ENCODE measurements around the gene NFIC.

Gene NFIC

GRCh38 chr19:3351702-3352447, 14.5 kb upstream of the NFIC start:
- H3K4me1 ChIP-seq (ENCODE audit: low read length), result no peaks in the 10 kb centered on the region
- H3K27me3 ChIP-seq (replicated peaks; ENCODE audit: insufficient read depth, low read length), result peaks cover 93% of the 10 kb centered on the region
- H3K4me2 ChIP-seq (ENCODE audit: low read depth, low read length), result no peak overlapping the region
- H3K4me3 ChIP-seq (ENCODE audit: low read length), result no peak overlapping the region
- no peak overlapping the region for H3K27ac ChIP-seq (ENCODE audit: low read length)
- H3K9ac ChIP-seq (ENCODE audit: low read length), result no peak overlapping the region
- no peaks in the 10 kb centered on the region for H3K9me2 ChIP-seq (replicated peaks; ENCODE audit: insufficient read depth, low read length)
- no peak for DNase-seq
- no peaks in the 10 kb centered on the region for H4K20me1 ChIP-seq (ENCODE audit: insufficient read depth, low read length)
- TF ChIP-seq EZH2 (optimal IDR thresholded peaks at IDR 0.05; ENCODE audit: low read depth, low read length) (no peak), CTCF (IDR thresholded peaks at IDR 0.05; ENCODE audit: low read length) (no peak), EZH2phosphoT487 (IDR thresholded peaks at IDR 0.05; ENCODE audit: low read length) (no peak)
- no peak overlapping the region for H2AFZ ChIP-seq (ENCODE audit: low read length)
- H3F3A ChIP-seq (ENCODE audit: insufficient read depth, low read length), result no peaks in the 10 kb centered on the region
- no peaks in the 10 kb centered on the region for H3K36me3 ChIP-seq (replicated peaks; ENCODE audit: insufficient read depth, low read length)
- H3K9me3 ChIP-seq (replicated peaks; ENCODE audit: insufficient read depth, low read length), result no peaks in the 10 kb centered on the region
- H3K79me2 ChIP-seq (ENCODE audit: low read length), result no peaks in the 10 kb centered on the region

GRCh38 chr19:3353493-3353892, 12.9 kb upstream of the NFIC start:
- DNase-seq, result no peak
- Histone ChIP-seq H3K9me2 (replicated peaks; ENCODE audit: insufficient read depth, low read length) (no peaks in the 10 kb centered on the region), H3K36me3 (replicated peaks; ENCODE audit: insufficient read depth, low read length) (no peaks in the 10 kb centered on the region), H3K9me3 (replicated peaks; ENCODE audit: insufficient read depth, low read length) (no peaks in the 10 kb centered on the region), H3F3A (ENCODE audit: insufficient read depth, low read length) (no peaks in the 10 kb centered on the region), H3K27ac (ENCODE audit: low read length) (no peak overlapping the region), H3K4me1 (ENCODE audit: low read length) (no peaks in the 10 kb centered on the region), H3K27me3 (replicated peaks; ENCODE audit: insufficient read depth, low read length) (peaks cover 93% of the 10 kb centered on the region), H4K20me1 (ENCODE audit: insufficient read depth, low read length) (no peaks in the 10 kb centered on the region), H3K4me2 (ENCODE audit: low read depth, low read length) (no peak overlapping the region), H3K4me3 (ENCODE audit: low read length) (no peak overlapping the region), H2AFZ (ENCODE audit: low read length) (no peak overlapping the region), H3K9ac (ENCODE audit: low read length) (no peak overlapping the region), H3K79me2 (ENCODE audit: low read length) (no peaks in the 10 kb centered on the region)
- TF ChIP-seq EZH2 (optimal IDR thresholded peaks at IDR 0.05; ENCODE audit: low read depth, low read length) (no peak), EZH2phosphoT487 (IDR thresholded peaks at IDR 0.05; ENCODE audit: low read length) (no peak), CTCF (IDR thresholded peaks at IDR 0.05; ENCODE audit: low read length) (no peak)

- no peaks in the 10 kb centered on the region for H3K79me2 ChIP-seq (ENCODE audit: low read length)
- no peak overlapping the region for H3K27ac ChIP-seq (ENCODE audit: low read length)
- H3K36me3 ChIP-seq (replicated peaks; ENCODE audit: insufficient read depth, low read length), result no peaks in the 10 kb centered on the region
- H3K4me2 ChIP-seq (ENCODE audit: low read depth, low read length), result no peak overlapping the region
- no peaks in the 10 kb centered on the region for H3K9me2 ChIP-seq (replicated peaks; ENCODE audit: insufficient read depth, low read length)
- no peak for TF ChIP-seq EZH2 (optimal IDR thresholded peaks at IDR 0.05; ENCODE audit: low read depth, low read length)
- no peak overlapping the region for H3K4me3 ChIP-seq (ENCODE audit: low read length)
- DNase-seq, result no peak
- H3K9me3 ChIP-seq (replicated peaks; ENCODE audit: insufficient read depth, low read length), result no peaks in the 10 kb centered on the region
- no peak overlapping the region for H3K9ac ChIP-seq (ENCODE audit: low read length)
- no peak overlapping the region for H2AFZ ChIP-seq (ENCODE audit: low read length)
- H3F3A ChIP-seq (ENCODE audit: insufficient read depth, low read length), result no peaks in the 10 kb centered on the region
- peaks cover 81% of the 10 kb centered on the region for H3K27me3 ChIP-seq (replicated peaks; ENCODE audit: insufficient read depth, low read length)
- no peaks in the 10 kb centered on the region for H3K4me1 ChIP-seq (ENCODE audit: low read length)
- no peaks in the 10 kb centered on the region for H4K20me1 ChIP-seq (ENCODE audit: insufficient read depth, low read length)
These were observed 9.6 kb upstream of the NFIC start for GRCh38 chr19:3356805-3357204.

GRCh38 chr19:3357271-3357991, 9.0 kb upstream of the NFIC start:
- H3K27ac ChIP-seq (ENCODE audit: low read length), result no peak overlapping the region
- TF ChIP-seq CTCF (IDR thresholded peaks at IDR 0.05; ENCODE audit: low read length) (no peak), EZH2phosphoT487 (IDR thresholded peaks at IDR 0.05; ENCODE audit: low read length) (no peak), EZH2 (optimal IDR thresholded peaks at IDR 0.05; ENCODE audit: low read depth, low read length) (no peak)
- no peak for DNase-seq
- no peaks in the 10 kb centered on the region for H3F3A ChIP-seq (ENCODE audit: insufficient read depth, low read length)
- peaks cover 81% of the 10 kb centered on the region for H3K27me3 ChIP-seq (replicated peaks; ENCODE audit: insufficient read depth, low read length)
- H2AFZ ChIP-seq (ENCODE audit: low read length), result no peak overlapping the region
- no peaks in the 10 kb centered on the region for H3K9me2 ChIP-seq (replicated peaks; ENCODE audit: insufficient read depth, low read length)
- no peak overlapping the region for H3K9ac ChIP-seq (ENCODE audit: low read length)
- no peaks in the 10 kb centered on the region for H3K9me3 ChIP-seq (replicated peaks; ENCODE audit: insufficient read depth, low read length)
- H3K4me2 ChIP-seq (ENCODE audit: low read depth, low read length), result no peak overlapping the region
- no peaks in the 10 kb centered on the region for H3K36me3 ChIP-seq (replicated peaks; ENCODE audit: insufficient read depth, low read length)
- H4K20me1 ChIP-seq (ENCODE audit: insufficient read depth, low read length), result no peaks in the 10 kb centered on the region
- no peak overlapping the region for H3K4me3 ChIP-seq (ENCODE audit: low read length)
- H3K4me1 ChIP-seq (ENCODE audit: low read length), result no peaks in the 10 kb centered on the region
- H3K79me2 ChIP-seq (ENCODE audit: low read length), result no peaks in the 10 kb centered on the region

All from MM.1S (cell line).